ENCODE results near the gene NMS.

DNA sequence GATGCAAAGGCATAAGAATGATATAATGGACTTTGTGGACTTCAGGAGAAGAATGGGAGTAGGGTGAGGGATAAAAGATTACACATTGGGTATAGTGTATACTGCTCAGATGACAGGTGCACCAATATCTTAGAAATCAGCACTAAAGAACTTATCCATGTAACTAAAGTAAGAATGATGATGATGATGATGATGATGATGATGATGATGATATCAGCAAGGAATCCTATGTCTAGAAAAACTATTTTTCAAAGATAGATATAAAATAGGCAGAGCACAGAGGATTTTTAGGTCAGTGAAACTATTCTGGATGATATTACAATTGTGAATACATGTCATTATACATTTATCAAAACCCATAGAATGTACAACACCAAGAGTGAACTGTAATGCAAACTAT is 34.3 kb downstream of the NMS start:
- TF ChIP-seq TAF1 (IDR thresholded peaks at IDR 0.05; ENCODE audit: low read depth), result no peak
- TF ChIP-seq, protein P1, sequence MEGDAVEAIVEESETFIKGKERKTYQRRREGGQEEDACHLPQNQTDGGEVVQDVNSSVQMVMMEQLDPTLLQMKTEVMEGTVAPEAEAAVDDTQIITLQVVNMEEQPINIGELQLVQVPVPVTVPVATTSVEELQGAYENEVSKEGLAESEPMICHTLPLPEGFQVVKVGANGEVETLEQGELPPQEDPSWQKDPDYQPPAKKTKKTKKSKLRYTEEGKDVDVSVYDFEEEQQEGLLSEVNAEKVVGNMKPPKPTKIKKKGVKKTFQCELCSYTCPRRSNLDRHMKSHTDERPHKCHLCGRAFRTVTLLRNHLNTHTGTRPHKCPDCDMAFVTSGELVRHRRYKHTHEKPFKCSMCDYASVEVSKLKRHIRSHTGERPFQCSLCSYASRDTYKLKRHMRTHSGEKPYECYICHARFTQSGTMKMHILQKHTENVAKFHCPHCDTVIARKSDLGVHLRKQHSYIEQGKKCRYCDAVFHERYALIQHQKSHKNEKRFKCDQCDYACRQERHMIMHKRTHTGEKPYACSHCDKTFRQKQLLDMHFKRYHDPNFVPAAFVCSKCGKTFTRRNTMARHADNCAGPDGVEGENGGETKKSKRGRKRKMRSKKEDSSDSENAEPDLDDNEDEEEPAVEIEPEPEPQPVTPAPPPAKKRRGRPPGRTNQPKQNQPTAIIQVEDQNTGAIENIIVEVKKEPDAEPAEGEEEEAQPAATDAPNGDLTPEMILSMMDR (IDR thresholded peaks at IDR 0.05; ENCODE audit: poor library complexity, severe bottlenecking), result no peak
- no peak for TF ChIP-seq EZH2 (IDR thresholded peaks at IDR 0.05; ENCODE audit: borderline replicate concordance, insufficient read depth, low read length, poor library complexity, severe bottlenecking)
- TF ChIP-seq EP300 (conservative IDR thresholded peaks at IDR 0.05; ENCODE audit: poor library complexity, severe bottlenecking), result no peak
